ENCODE results near the gene ZNF816. TPM values are rescaled to one million over a fixed set of nuclear protein-coding genes. Genes with fewer than 3 reads are reported as not detected.

The ZNF816 gene
- 0.10 and 1.5 TPM in 2 replicates for polyA plus RNA-seq
- 3.2 and 4.6 TPM in 2 replicates for polyA minus RNA-seq

DNA sequence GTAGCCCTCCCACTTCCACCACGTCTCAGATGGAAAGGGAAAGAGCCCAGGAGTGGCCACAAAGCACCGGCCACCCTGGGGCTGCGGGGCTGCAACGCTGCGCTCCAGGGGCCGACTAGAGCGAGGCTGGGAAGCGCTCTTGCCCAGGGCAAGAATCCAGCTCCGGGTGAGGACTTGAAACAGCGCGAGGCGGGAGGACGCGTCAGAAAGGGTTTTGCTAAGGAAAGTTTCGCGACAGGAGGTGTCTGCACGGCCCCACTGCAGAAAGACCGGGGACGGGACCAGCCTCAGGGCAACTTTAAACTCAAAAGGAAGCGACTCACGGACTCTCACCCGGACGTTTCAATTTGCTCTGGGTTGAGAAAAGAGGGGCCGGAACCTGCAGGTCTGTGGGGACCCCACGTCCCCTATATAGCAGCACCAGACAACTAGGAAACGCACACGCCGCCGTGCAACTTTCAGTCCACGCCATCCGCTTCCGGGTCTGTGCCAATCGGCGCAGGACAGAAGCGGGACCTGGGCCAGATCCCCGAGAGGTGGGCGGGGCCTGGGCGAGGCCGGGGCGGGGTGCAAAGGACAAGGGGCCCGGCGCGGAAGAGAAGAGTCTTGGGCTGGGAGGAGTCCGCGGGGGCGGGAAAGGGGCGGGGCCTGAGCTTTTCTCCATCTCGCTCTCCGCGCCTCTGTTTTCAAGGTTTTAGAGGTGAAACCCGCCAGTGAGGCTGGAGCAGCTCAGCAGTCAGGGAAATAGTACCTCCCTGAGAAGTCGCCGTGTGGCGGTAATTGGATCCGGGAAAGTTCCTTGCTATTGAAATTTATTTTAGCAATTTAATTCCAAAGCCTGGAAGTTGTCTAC is at the start of gene ZNF816:
Gene ZNF816 (minus strand): TSS at position 488 of the 853 bp plus-strand sequence. CDS start 6,792 bp downstream, outside the sequence.
- peak within 1 kb of the TSS; percentile 49 for H3K9ac ChIP-seq (ENCODE audit: low read length)
- H3K27me3 ChIP-seq (ENCODE audit: insufficient read depth, low read depth, low read length), result no peaks in the 10 kb centered on the region
- peak within 1 kb of the TSS; percentile 75 for H3K4me3 ChIP-seq (ENCODE audit: low read length)
- H3F3A ChIP-seq (ENCODE audit: insufficient read depth, low read length, poor library complexity, severe bottlenecking), result no peaks in the 10 kb centered on the region
- H4K20me1 ChIP-seq (ENCODE audit: insufficient read depth), result no peaks in the 10 kb centered on the region
- H2AFZ ChIP-seq (ENCODE audit: low read depth, low read length), result peak within 1 kb of the TSS; percentile 66
- H3K9me3 ChIP-seq (ENCODE audit: low read length), result no peaks in the 10 kb centered on the region
- peak within 1 kb of the TSS; percentile 85 for H3K4me2 ChIP-seq (ENCODE audit: low read length)
- no peak for TF ChIP-seq TAF1 (IDR thresholded peaks at IDR 0.05; ENCODE audit: low read depth)
- TF ChIP-seq SMC3 (conservative IDR thresholded peaks at IDR 0.05; ENCODE audit: poor library complexity), result no peak
- TF ChIP-seq RAD21 (conservative IDR thresholded peaks at IDR 0.05), result no peak
- no peak for TF ChIP-seq MXI1 (conservative IDR thresholded peaks at IDR 0.05; ENCODE audit: poor library complexity, severe bottlenecking)
- TF ChIP-seq EZH2 (IDR thresholded peaks at IDR 0.05; ENCODE audit: borderline replicate concordance, insufficient read depth, low read length, poor library complexity, severe bottlenecking), result no peak
- TF ChIP-seq, protein P1, sequence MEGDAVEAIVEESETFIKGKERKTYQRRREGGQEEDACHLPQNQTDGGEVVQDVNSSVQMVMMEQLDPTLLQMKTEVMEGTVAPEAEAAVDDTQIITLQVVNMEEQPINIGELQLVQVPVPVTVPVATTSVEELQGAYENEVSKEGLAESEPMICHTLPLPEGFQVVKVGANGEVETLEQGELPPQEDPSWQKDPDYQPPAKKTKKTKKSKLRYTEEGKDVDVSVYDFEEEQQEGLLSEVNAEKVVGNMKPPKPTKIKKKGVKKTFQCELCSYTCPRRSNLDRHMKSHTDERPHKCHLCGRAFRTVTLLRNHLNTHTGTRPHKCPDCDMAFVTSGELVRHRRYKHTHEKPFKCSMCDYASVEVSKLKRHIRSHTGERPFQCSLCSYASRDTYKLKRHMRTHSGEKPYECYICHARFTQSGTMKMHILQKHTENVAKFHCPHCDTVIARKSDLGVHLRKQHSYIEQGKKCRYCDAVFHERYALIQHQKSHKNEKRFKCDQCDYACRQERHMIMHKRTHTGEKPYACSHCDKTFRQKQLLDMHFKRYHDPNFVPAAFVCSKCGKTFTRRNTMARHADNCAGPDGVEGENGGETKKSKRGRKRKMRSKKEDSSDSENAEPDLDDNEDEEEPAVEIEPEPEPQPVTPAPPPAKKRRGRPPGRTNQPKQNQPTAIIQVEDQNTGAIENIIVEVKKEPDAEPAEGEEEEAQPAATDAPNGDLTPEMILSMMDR (IDR thresholded peaks at IDR 0.05; ENCODE audit: poor library complexity, severe bottlenecking), result no peak
- TF ChIP-seq, protein P2, sequence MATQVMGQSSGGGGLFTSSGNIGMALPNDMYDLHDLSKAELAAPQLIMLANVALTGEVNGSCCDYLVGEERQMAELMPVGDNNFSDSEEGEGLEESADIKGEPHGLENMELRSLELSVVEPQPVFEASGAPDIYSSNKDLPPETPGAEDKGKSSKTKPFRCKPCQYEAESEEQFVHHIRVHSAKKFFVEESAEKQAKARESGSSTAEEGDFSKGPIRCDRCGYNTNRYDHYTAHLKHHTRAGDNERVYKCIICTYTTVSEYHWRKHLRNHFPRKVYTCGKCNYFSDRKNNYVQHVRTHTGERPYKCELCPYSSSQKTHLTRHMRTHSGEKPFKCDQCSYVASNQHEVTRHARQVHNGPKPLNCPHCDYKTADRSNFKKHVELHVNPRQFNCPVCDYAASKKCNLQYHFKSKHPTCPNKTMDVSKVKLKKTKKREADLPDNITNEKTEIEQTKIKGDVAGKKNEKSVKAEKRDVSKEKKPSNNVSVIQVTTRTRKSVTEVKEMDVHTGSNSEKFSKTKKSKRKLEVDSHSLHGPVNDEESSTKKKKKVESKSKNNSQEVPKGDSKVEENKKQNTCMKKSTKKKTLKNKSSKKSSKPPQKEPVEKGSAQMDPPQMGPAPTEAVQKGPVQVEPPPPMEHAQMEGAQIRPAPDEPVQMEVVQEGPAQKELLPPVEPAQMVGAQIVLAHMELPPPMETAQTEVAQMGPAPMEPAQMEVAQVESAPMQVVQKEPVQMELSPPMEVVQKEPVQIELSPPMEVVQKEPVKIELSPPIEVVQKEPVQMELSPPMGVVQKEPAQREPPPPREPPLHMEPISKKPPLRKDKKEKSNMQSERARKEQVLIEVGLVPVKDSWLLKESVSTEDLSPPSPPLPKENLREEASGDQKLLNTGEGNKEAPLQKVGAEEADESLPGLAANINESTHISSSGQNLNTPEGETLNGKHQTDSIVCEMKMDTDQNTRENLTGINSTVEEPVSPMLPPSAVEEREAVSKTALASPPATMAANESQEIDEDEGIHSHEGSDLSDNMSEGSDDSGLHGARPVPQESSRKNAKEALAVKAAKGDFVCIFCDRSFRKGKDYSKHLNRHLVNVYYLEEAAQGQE (IDR thresholded peaks at IDR 0.05; ENCODE audit: borderline replicate concordance), result no peak
- no peak for TF ChIP-seq EP300 (conservative IDR thresholded peaks at IDR 0.05; ENCODE audit: poor library complexity, severe bottlenecking)
- no peak for TF ChIP-seq POLR2AphosphoS5 (IDR thresholded peaks at IDR 0.05)
- H3K36me3 ChIP-seq (ENCODE audit: insufficient read depth, low read length), result no peaks in the 10 kb centered on the region
- H3K9me2 ChIP-seq (ENCODE audit: insufficient read depth, low read length), result no peaks in the 10 kb centered on the region
- no peaks in the 10 kb centered on the region for H3K79me2 ChIP-seq (replicated peaks; ENCODE audit: insufficient read depth, low read length)
- H3K27ac ChIP-seq (ENCODE audit: low read length), result no peak within 1 kb of the TSS

DNA sequence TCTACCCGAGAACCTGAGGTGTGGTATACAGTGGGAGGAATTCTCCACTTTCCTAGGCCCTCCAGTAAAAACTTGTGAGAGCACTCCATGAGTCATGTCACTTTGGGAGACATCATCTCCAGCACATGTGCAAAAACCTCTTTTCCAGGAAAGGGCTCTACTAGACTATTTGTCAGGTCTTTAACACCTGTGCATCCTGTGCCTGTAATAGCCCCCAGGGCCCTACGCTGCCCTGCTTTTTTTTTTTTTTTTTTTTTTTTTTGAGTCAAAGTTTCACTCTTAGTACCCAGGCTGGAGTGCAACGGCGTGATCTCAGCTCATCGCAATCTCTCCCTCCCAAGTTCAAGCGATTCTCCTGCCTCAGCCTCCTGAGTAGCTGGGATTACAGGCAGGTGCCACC is 49.3 kb upstream of the ZNF816 start:
- Histone ChIP-seq H4K20me1 (ENCODE audit: insufficient read depth) (no peaks in the 10 kb centered on the region), H3F3A (ENCODE audit: insufficient read depth, low read length, poor library complexity, severe bottlenecking) (no peaks in the 10 kb centered on the region), H3K27me3 (ENCODE audit: insufficient read depth, low read depth, low read length) (no peaks in the 10 kb centered on the region), H3K9me2 (ENCODE audit: insufficient read depth, low read length) (no peaks in the 10 kb centered on the region), H3K4me3 (ENCODE audit: low read length) (no peak overlapping the region), H3K27ac (ENCODE audit: low read length) (no peak overlapping the region), H3K4me2 (ENCODE audit: low read length) (no peak overlapping the region), H3K9ac (ENCODE audit: low read length) (no peak overlapping the region), H2AFZ (ENCODE audit: low read depth, low read length) (no peak overlapping the region), H3K79me2 (replicated peaks; ENCODE audit: insufficient read depth, low read length) (no peaks in the 10 kb centered on the region), H3K9me3 (ENCODE audit: low read length) (no peaks in the 10 kb centered on the region), H3K36me3 (ENCODE audit: insufficient read depth, low read length) (no peaks in the 10 kb centered on the region)
- TF ChIP-seq SMC3 (conservative IDR thresholded peaks at IDR 0.05; ENCODE audit: poor library complexity), result no peak
- no peak for TF ChIP-seq MXI1 (conservative IDR thresholded peaks at IDR 0.05; ENCODE audit: poor library complexity, severe bottlenecking)
- TF ChIP-seq POLR2AphosphoS5 (IDR thresholded peaks at IDR 0.05), result no peak
- no peak for TF ChIP-seq RAD21 (conservative IDR thresholded peaks at IDR 0.05)
- no peak for TF ChIP-seq EP300 (conservative IDR thresholded peaks at IDR 0.05; ENCODE audit: poor library complexity, severe bottlenecking)
- no peak for TF ChIP-seq EZH2 (IDR thresholded peaks at IDR 0.05; ENCODE audit: borderline replicate concordance, insufficient read depth, low read length, poor library complexity, severe bottlenecking)
- no peak for TF ChIP-seq TAF1 (IDR thresholded peaks at IDR 0.05; ENCODE audit: low read depth)
- TF ChIP-seq, protein P2 (IDR thresholded peaks at IDR 0.05; ENCODE audit: borderline replicate concordance), result no peak
- TF ChIP-seq, protein P1 (IDR thresholded peaks at IDR 0.05; ENCODE audit: poor library complexity, severe bottlenecking), result no peak
